Immature natural killer cell (primary cell): ENCODE data around the gene USP27X. TPM values are rescaled to one million over a fixed set of nuclear protein-coding genes. Genes with fewer than 3 reads are reported as not detected.

ENCODE experiments used
- DNase-seq, 3 donors: peaks; one replicate each; pipeline ENCODE4 v3.0.0; 2022; ENCODE audit warnings: mixed read lengths in 1 of 3
- H3K27ac Mint-ChIP-seq, 6 donors: one replicate each; pipeline ENCODE4 v1.8.0; 2020; ENCODE audit warnings: mixed read lengths in 6 of 6, mild to moderate bottlenecking in 5 of 6, inconsistent platforms in 4 of 6, moderate library complexity in 3 of 6
- H3K27me3 Mint-ChIP-seq, 3 donors: one replicate each; pipeline ENCODE4 v1.8.0; 2020 to 2021; ENCODE audit warnings: low read depth in 3 of 3, mild to moderate bottlenecking in 3 of 3, mixed read lengths in 3 of 3, moderate library complexity in 3 of 3, inconsistent platforms in 1 of 3
- H3K36me3 Mint-ChIP-seq, 3 donors: one replicate each; pipeline ENCODE4 v1.8.0; 2020; ENCODE audit warnings: mixed read lengths in 3 of 3, inconsistent platforms in 2 of 3, mild to moderate bottlenecking in 2 of 3
- H3K4me1 Mint-ChIP-seq, 2 donors: one replicate each; pipeline ENCODE4 v1.8.0; 2020; ENCODE audit warnings: inconsistent platforms in 2 of 2, mild to moderate bottlenecking in 2 of 2, mixed read lengths in 2 of 2, moderate library complexity in 1 of 2
- H3K4me3 Mint-ChIP-seq, 5 donors: one replicate each; pipeline ENCODE4 v1.8.0; 2020; ENCODE audit warnings: mild to moderate bottlenecking in 5 of 5, mixed read lengths in 5 of 5, inconsistent platforms in 3 of 5, moderate library complexity in 3 of 5
- H3K9me3 Mint-ChIP-seq, 6 donors: one replicate each; pipeline ENCODE4 v1.8.0; 2020; ENCODE audit warnings: mild to moderate bottlenecking in 6 of 6, mixed read lengths in 6 of 6, inconsistent platforms in 4 of 6, moderate library complexity in 3 of 6
- polyA plus RNA-seq, 3 donors: library from polyadenylated mRNA; unstranded; fragments of 300-500 nt; fragmentation: Illumina TruSeq; gene quantifications; one replicate each; pipeline ENCODE4 v1.2.3, GENCODE V29; 2021

USP27X gene
- polyA plus RNA-seq, 3 donors from 2014 or later = 0.26 to 0.53 TPM; not detected in 1

- H3K4me1 Mint-ChIP-seq = no peaks in the 10 kb centered on the region
- peaks cover 5 to 15% (median 5%) of the 10 kb centered on the region in 3 donors for H3K27me3 Mint-ChIP-seq
Observed at GRCh38 chrX:49912861-49913260, 33.6 kb downstream of the USP27X start.

GRCh38 chrX:49915361-49916222, 36.3 kb downstream of the USP27X start:
- peak; percentile 51 to 57 (median 56) for DNase-seq
- Mint-ChIP-seq H3K9me3 (no peaks in the 10 kb centered on the region), H3K36me3 (no peaks in the 10 kb centered on the region), H3K4me3 (no peak overlapping the region), H3K27me3 (peaks cover under 1 to 3% (median 3%) of the 10 kb centered on the region in 3 donors), H3K4me1 (no peaks in the 10 kb centered on the region), H3K27ac (no peak overlapping the region)

More at GRCh38 chrX:49912861-49913260, 33.6 kb downstream of the USP27X start:
- no peak overlapping the region for H3K27ac Mint-ChIP-seq
- no peaks in the 10 kb centered on the region for H3K9me3 Mint-ChIP-seq
- H3K4me3 Mint-ChIP-seq = no peak overlapping the region
- H3K36me3 Mint-ChIP-seq = no peaks in the 10 kb centered on the region
- no peak for DNase-seq

DNA sequence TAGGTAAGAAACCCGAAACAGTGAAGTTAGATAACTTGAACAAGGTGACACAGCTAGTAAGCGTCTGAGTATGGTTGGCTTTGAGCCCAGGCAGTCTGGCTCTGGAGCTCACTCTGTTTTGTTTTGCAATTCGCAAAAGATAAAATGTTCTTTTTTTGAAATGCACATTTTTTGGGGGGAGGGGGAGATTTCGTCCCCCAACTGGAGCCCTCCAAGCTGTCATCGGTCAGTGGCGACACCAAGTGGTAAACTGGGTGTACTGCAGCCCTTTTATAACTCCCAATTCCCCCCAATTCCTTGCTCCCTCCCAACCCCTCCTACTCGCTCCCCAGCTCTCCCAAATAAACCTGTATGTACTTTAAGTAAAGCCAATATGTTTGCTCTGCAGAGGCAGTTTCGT, 40.3 kb downstream of the USP27X start:
- no peak overlapping the region for H3K27ac Mint-ChIP-seq
- H3K27me3 Mint-ChIP-seq = peaks cover 0 to 9% (median 4%) of the 10 kb centered on the region in 3 donors
- H3K36me3 Mint-ChIP-seq = no peaks in the 10 kb centered on the region
- H3K9me3 Mint-ChIP-seq = no peaks in the 10 kb centered on the region
- H3K4me1 Mint-ChIP-seq = peaks cover 9 to 14% of the 10 kb centered on the region in 2 donors
- H3K4me3 Mint-ChIP-seq = no peak overlapping the region
- peak; percentile 15 to 32 (median 30) for DNase-seq

DNA sequence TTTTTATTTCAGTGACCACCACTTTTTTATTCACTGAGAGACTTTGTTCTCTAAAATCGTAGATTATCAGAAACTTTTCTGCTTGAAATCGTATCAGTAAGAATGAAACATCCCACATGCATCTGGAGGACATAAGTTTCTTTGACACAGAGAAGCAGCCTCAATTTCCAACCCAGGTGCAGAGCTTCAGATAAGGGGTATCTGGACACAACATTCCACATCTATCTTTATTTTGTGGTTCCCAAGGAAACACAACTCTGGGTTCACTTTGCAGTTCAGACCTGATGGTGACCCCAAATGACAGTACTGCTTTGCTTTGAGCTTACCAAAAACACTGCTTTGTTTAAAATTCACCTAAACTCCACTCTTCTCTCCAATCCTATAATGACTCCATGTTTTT, 41.8 kb downstream of the USP27X start:
- Mint-ChIP-seq H3K27me3 (peaks cover 0 to 9% (median 4%) of the 10 kb centered on the region in 3 donors), H3K4me3 (no peak overlapping the region), H3K4me1 (peaks cover 9 to 14% of the 10 kb centered on the region in 2 donors), H3K27ac (no peak overlapping the region), H3K36me3 (no peaks in the 10 kb centered on the region), H3K9me3 (no peaks in the 10 kb centered on the region)
- DNase-seq = no peak

DNA sequence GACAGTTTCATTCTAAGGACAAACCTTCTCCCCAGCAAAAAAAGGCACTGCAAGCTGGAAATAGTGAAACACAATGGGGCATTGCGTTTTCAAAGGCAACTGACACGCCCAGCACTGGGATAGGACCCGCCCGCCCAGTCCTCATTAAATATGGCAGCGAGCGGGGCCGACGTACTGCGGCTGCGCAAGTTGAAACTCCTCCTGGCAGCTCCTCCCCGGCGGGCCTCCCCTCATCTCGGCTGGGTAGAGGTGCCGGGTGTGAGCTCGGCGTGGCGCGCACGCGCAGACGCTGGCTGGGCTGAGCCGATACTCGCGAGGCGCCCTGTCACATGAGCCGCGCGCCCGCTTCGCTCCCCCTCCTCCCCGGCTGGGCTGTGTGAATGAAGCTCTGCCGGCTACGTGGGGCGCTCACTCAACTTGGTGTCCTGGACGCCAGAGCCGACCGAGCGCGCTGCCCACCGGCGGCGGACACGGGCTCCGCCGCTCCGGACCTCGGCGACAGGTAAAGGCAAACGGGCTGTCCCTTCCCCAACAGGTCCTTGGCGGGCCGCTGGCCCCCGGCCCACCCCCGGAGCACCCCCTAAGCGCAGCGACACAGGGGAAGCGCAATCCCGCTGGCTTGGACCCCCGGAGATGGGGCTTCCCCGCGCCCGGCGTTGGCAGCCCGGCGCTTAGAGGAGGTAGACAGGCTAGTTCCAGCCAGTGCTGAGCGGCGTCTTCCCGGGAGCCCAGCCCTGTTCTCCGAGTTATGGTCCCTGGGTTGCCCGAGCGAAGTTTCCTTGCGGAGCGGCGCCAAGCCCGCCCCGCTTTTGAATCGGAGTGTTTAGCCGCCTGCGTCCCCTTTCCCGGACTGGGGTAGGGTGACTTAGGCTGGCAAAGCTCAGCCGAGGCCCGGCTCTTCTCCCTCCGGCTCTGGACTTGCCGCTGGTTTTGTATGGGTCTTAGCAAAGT, 43.3 kb downstream of the USP27X start, which contains the start of gene CLCN5:
Gene CLCN5 (plus strand): TSS at position 306 of the 951 bp plus-strand sequence. CDS start 2,703 bp downstream, outside the sequence.
- Mint-ChIP-seq H3K36me3 (peaks cover 0 to 6% (median 0%) of the 10 kb centered on the region in 3 donors), H3K9me3 (no peaks in the 10 kb centered on the region), H3K27ac (peak within 1 kb of the TSS in 4 of 6 donors; percentile 42 to 83 (median 65)), H3K4me3 (peak within 1 kb of the TSS; percentile 76 to 85 (median 82)), H3K27me3 (peaks cover 0 to 9% (median 2%) of the 10 kb centered on the region in 3 donors), H3K4me1 (peaks cover 9 to 14% of the 10 kb centered on the region in 2 donors)
- peak; percentile 91 to 95 (median 94) for DNase-seq

DNA sequence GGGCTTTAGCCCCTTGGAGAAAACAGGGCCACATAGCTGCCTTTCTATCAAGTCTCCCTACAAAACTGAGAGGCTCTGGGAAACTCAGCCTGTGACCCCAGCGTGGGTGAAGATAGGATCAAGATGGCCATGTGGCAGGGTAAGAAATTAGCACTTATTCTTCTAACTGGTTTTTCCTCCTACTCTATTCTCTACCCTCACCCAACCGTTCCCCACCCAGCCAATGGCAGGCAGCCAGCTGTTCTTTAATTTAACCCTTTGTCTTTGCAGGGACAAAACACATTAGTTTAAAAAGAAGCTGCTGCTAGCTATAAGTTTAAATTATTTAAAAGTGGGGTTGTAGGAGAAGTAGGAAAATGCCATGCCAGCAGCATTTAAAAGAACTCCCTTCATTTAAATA, 45.9 kb downstream of the USP27X start:
- H3K9me3 Mint-ChIP-seq = no peaks in the 10 kb centered on the region
- peaks cover 0 to 9% (median 2%) of the 10 kb centered on the region in 3 donors for H3K27me3 Mint-ChIP-seq
- no peak overlapping the region for H3K4me3 Mint-ChIP-seq
- no peak overlapping the region for H3K27ac Mint-ChIP-seq
- H3K4me1 Mint-ChIP-seq = peaks cover 9 to 14% of the 10 kb centered on the region in 2 donors
- DNase-seq = no peak
- H3K36me3 Mint-ChIP-seq = peaks cover 0 to 6% (median 0%) of the 10 kb centered on the region in 3 donors

GRCh38 chrX:49930039-49930438, 50.8 kb downstream of the USP27X start:
- Mint-ChIP-seq H3K27ac (no peak overlapping the region), H3K27me3 (peaks cover 0 to 3% (median 2%) of the 10 kb centered on the region in 3 donors), H3K36me3 (peaks cover 0 to 6% (median 0%) of the 10 kb centered on the region in 3 donors), H3K4me3 (no peak overlapping the region), H3K4me1 (no peaks in the 10 kb centered on the region), H3K9me3 (no peaks in the 10 kb centered on the region)
- no peak for DNase-seq

Other genes starting within 250 kb of the USP27X start
- not detected for gene PAGE1, start 183.5 kb upstream of the USP27X start, polyA plus RNA-seq
- not detected for gene PAGE4, start 50.2 kb upstream of the USP27X start, polyA plus RNA-seq
- under 1 TPM in 2 of 3 donors, not detected in 1; 0.60 to 1.00 TPM for gene CLCN5, start 43.1 kb downstream of the USP27X start, polyA plus RNA-seq